GM12874 (cell line): ENCODE measurements around the gene FUT1.

Source experiments
- CTCF ChIP-seq: IDR thresholded peaks from 2 replicates; pipeline ENCODE4 v1.5.1; 2011; ENCODE audit warnings: low read depth, mild to moderate bottlenecking, control low read depth, low read length, moderate library complexity; ENCODE audit not compliant: insufficient read depth

The FUT1 gene

GRCh38 chr19:48757089-48757675 is 4.7 kb upstream of the FUT1 start:
- TF ChIP-seq CTCF, result no peak

DNA sequence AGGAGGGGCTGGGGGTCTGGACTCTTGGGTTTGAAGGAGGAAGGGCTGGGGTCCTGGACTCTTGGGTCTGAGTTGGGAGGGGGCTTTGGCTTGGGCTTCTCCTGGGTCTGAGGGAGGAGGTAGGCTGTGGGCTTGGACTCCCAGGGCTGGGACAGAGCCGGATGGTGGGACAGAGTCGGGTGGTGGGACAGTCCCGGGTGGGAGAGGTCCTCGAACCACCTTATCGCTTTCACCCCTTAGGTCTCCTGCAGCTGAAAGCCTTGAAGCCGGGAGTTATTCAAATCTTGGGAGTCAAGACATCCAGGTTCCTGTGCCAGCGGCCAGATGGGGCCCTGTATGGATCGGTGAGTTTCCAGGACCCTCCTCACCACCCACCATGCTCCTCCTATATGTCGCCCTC is 4.2 kb upstream of the FUT1 start:
- TF ChIP-seq CTCF, result no peak

GRCh38 chr19:48756212-48756611 is 3.8 kb upstream of the FUT1 start:
- TF ChIP-seq CTCF, result no peak

DNA sequence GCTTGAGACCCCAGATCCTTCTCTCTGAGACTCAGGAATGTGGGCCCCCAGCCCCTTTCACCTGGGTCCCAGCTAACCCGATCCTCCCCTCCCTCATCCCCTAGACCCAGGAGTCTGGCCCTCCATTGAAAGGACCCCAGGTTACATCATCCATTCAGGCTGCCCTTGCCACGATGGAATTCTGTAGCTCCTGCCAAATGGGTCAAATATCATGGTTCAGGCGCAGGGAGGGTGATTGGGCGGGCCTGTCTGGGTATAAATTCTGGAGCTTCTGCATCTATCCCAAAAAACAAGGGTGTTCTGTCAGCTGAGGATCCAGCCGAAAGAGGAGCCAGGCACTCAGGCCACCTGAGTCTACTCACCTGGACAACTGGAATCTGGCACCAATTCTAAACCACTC is 3.3 kb upstream of the FUT1 start:
- no peak for TF ChIP-seq CTCF

DNA sequence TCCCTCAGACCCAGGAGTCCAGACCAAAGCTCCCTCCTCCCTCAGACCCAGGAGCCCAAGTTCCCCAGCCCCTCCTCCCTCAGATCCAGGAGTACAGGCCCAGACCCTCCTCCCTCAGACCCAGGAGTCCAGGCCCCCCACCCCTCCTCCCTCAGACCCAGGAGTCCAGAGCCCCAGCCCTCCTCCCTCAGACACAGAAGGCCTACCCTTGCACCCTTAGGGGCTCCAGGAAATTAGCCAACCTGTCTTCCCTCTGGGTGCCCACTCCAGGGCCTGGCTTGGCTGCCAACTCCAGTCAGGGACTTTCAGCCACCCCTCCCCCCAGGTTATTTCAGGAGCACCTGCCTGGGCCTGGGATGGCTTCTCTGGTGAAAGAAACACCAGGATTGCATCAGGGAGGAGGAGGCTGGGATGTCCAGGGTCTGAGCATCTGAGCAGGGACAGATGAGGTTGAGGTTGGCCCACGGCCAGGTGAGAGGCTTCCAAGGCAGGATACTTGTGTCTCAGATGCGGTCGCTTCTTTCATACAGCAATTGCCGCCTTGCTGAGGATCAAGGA is 2.7 kb upstream of the FUT1 start, which contains the start of gene FGF21:
Gene FGF21, plus strand, starts transcription at position 441 of the 558 bp plus-strand sequence. CDS start 713 bp downstream, outside the sequence.
- no peak for TF ChIP-seq CTCF

DNA sequence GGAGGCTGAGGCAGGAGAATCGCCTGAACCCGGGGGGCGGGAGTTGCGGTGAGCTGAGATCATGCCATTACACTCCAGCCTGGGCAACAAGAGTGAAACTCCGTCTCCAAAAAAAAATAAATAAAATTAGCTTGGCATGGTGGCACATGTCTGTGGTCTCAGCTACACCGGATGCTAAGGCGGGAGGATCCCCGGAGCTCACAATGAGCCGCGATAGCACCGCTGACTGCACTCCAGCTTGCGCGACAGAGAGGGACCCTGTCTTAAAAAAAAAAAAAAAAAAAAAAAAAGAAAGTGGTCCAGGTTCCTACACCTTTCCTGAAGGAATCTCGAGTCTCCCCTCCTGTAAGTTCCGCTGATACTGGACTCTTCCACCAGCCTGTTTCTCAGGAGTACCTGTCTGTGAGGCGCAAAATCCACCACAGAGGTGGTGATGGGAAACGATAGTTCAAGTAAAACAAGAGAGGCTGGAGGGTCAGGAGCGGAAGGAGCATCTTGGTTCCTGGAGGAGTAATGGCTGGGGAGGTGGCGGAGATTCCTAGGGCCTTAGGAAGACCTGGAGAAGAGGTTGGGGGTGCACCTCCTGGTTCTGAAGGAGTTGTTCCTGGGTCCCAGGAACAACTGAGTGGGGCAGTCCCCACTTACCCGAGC is 471 bp downstream of the FUT1 start:
- no peak for TF ChIP-seq CTCF

DNA sequence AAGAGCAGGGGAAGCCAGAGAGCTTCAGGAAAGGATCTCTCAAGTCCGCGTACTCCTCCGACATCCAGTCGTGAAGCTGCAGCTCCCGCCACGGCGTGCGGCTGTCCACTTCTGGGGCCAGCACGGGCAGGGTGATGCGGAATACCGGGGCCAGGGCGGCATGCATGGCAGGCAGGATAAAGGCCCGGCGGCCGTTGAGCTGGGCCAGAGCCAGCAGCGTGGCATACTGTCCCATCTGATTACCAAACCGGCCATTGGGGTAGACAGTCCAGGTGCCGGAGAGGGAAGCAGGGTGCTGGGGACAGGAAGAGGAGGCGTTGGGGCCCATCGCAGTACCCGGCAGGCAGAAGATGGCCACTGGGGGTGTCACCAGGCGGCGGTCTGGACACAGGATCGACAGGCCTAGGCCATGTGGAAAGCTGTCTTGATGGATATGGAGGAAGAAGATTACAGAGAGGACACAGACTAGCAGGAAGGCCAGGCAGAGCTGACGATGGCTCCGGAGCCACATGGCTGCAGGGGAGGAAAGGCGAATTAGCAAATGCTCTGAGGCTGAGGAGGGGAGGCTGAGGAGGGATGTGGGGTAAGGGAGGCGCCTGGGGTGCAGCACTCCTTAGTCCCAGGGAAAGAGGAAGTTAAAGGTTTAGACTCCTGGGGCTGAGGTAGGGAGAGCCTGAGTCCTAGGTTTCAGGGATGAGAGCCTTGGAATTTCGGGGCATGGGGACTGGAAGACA is 1.5 kb downstream of the FUT1 start:
- TF ChIP-seq CTCF, result no peak
